ENCODE measurements around the gene PLOD1. TPM values are rescaled to one million over a fixed set of nuclear protein-coding genes. Genes with fewer than 3 reads are reported as not detected.

PLOD1 gene
- total and polyA plus RNA-seq, 2 of the 13 experiments (the other 11 are each of a cell fraction or from before 2014, with no cell fraction given): 70.1 to 318 TPM

- TF ChIP-seq PREB (CRISPR knock-in tag; IDR thresholded peaks at IDR 0.05) (no peak), MED1 (CRISPR knock-in tag; IDR thresholded peaks at IDR 0.05) (peak; percentile 83), MYC (CRISPR knock-in tag; IDR thresholded peaks at IDR 0.05; ENCODE audit: borderline replicate concordance) (peak; percentile 55; the same call in 1 of the 2 replicates), ZNF235 (CRISPR knock-in tag; IDR thresholded peaks at IDR 0.05; ENCODE audit: borderline replicate concordance) (0 out of 2 replicates have a peak, but pooled peaks have one; percentile 65), NFE2L1 (CRISPR knock-in tag; IDR thresholded peaks at IDR 0.05; ENCODE audit: borderline replicate concordance) (no peak), ZNF598 (CRISPR knock-in tag; IDR thresholded peaks at IDR 0.05; ENCODE audit: borderline replicate concordance) (no peak), ZNF274 (CRISPR knock-in tag; IDR thresholded peaks at IDR 0.05) (peak; percentile 61; the same call in 1 of the 2 replicates), MATR3 (CRISPR knock-in tag; IDR thresholded peaks at IDR 0.05) (no peak), HNF4G (IDR thresholded peaks at IDR 0.05; ENCODE audit: borderline replicate concordance, low read depth, low read length) (peak; percentile 83), HNF4G (CRISPR knock-in tag; IDR thresholded peaks at IDR 0.05; ENCODE audit: borderline replicate concordance, low read depth) (peak; percentile 72; the same call in 1 of the 2 replicates), REPIN1 (CRISPR knock-in tag; IDR thresholded peaks at IDR 0.05; ENCODE audit: borderline replicate concordance, low read depth) (0 out of 2 replicates have a peak, but pooled peaks have one; percentile 73), EEA1 (CRISPR knock-in tag; IDR thresholded peaks at IDR 0.05; ENCODE audit: borderline replicate concordance) (no peak; the same call in 1 of the 2 replicates), ZNF24 (IDR thresholded peaks at IDR 0.05) (no peak), NCOR1 (IDR thresholded peaks at IDR 0.05; ENCODE audit: borderline replicate concordance, low read length) (no peak; the same call in 1 of the 2 replicates), FOXK1 (CRISPR knock-in tag; IDR thresholded peaks at IDR 0.05; ENCODE audit: borderline replicate concordance, low read depth) (peak; percentile 74; the same call in 1 of the 2 replicates), TOPORS (CRISPR knock-in tag; IDR thresholded peaks at IDR 0.05) (no peak), HDAC1 (CRISPR knock-in tag; IDR thresholded peaks at IDR 0.05) (peak; percentile 89), SIX4 (CRISPR knock-in tag; IDR thresholded peaks at IDR 0.05) (peak; percentile 94), ARID2 (CRISPR knock-in tag; IDR thresholded peaks at IDR 0.05; ENCODE audit: borderline replicate concordance) (no peak), DDIT3 (CRISPR knock-in tag; IDR thresholded peaks at IDR 0.05) (no peak), MXI1 (IDR thresholded peaks at IDR 0.05; ENCODE audit: borderline replicate concordance, low read depth, low read length) (peak; percentile 70; the same call in 1 of the 3 replicates), SMAD9 (CRISPR knock-in tag; IDR thresholded peaks at IDR 0.05) (no peak), ZNF10 (CRISPR knock-in tag; IDR thresholded peaks at IDR 0.05; ENCODE audit: borderline replicate concordance, low read depth) (no peak), SNAPC4 (CRISPR knock-in tag; IDR thresholded peaks at IDR 0.05) (peak; percentile 87)
Measured at GRCh38 chr1:11979851-11980675, 45.5 kb downstream of the PLOD1 start, which contains the start of gene MFN2 (continued).
